HT1080 (cell line): ENCODE data around the gene ZNF287. TPM values are rescaled to one million over a fixed set of nuclear protein-coding genes. Genes with fewer than 3 reads are reported as not detected.

ENCODE experiments used
- DNase-seq: peaks from one replicate; pipeline ENCODE4 v3.0.0-alpha.2; 2015; ENCODE audit warnings: low read depth
- total RNA-seq: library from RNA; depleted of rRNA; stranded (reverse); fragments of >200 nt; shearing (Covaris generic); gene quantifications from 2 replicates; pipeline ENCODE4 v1.2.3, GENCODE V29; 2014; rRNA removed

ZNF287 gene
- total RNA-seq, 1 experiment from 2014 or later: 0.16 TPM

GRCh38 chr17:16517477-16517876 lies 51.5 kb downstream of the ZNF287 start:
- DNase-seq: no peak

GRCh38 chr17:16516594-16517051 lies 52.4 kb downstream of the ZNF287 start:
- peak; percentile 73 for DNase-seq

DNA sequence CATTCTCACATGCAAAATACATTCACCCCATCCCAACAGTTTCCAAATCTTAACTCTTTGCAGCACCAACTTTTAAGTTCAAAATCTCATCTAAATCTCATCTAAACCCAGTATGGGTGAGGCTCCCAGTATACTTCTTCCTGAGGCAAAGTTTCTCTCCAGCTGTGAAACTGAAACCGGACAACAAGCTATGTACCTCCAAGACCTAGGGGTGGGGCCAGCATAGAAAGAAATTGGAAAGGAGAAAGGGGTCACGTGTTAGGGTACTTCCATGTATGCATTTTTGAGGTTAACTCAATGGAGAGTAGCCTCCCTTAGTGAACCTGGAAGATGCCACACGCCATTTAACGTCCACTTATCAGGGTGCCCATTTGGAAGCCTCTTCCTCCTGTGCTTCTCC lies 53.1 kb downstream of the ZNF287 start:
- DNase-seq: no peak

- DNase-seq: no peak
Observed at GRCh38 chr17:16513873-16514272, 55.1 kb downstream of the ZNF287 start.

DNA sequence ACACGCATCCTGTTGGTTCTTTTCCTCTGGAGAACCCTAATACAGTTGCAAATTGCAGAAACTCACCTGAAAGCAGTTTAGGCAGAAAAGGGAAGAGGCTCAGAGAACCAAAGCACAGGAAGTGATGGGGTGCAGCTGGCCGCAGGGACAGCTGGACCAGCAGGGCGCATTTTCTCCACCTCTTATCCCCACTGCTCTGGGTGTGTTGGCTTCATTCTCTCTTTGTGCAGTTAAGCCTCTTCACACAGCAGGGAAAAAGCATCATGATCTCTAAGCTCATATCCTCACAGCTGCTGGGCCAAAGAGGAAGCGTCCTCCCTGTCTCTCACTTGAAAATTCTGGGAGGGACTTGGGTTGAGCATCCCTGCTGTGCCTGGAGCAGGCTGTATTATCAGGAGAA lies 57.0 kb downstream of the ZNF287 start:
- no peak for DNase-seq

- DNase-seq: no peak
Observed at GRCh38 chr17:16511593-16511992, 57.4 kb downstream of the ZNF287 start.

DNA sequence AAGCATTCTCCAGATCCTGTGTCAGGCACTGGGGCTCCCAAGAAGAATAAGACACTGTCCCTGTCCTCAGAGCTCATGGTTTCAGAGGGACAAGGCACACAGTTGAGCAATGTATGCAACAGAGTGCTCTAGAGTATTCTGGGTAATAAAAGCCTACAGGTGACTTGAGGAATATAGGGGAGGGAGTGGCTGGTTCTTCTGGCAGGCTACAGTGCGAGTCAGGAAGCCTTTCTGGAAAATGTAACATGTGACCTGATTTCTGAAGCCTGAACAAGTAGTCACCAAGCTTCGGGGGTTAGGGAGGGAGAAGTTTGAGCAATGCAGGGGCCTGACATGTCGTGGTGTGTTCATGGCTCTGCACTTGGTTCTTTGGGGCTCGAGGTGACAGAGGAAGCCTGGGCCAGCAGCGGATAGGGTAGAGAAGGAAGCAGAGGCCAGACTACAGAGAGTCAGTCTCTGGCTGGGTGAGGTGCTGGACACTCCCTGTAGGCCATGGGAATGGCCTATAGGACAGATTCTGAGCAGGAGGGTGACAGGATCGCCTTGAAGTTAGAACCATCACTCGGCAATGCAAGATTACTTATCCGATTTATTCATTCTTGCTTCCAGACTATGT lies 61.0 kb downstream of the ZNF287 start:
- no peak for DNase-seq

GRCh38 chr17:16506188-16506587 lies 62.8 kb downstream of the ZNF287 start:
- DNase-seq: no peak

DNA sequence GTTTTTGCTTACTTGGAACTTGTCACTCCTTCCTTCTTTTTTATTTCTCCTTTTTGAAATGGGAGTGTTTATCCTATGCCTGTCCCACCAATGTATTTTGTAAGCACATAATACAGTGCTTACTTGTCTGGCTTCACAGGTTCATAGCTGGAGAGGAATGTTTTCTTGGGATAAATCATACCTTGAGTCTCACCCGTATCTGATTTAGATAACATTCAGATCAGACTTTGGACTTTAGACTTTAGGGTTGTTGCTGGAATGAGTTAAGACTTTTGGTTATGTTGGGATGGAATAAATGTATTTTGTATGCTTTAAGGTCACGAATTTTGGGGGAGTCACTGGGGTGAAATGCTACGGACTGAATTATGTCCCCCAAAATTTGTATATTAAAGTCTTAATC lies 64.0 kb downstream of the ZNF287 start:
- DNase-seq: no peak

Other genes starting within 250 kb of the ZNF287 start
- gene CENPV, start 215.7 kb downstream of the ZNF287 start, total RNA-seq: 23.7 and 29.4 TPM in 2 replicates
- gene UBB, start 188.1 kb downstream of the ZNF287 start, total RNA-seq: 2,252 and 2,476 TPM in 2 replicates
- gene TRPV2, start 153.6 kb downstream of the ZNF287 start, total RNA-seq: 101 and 105 TPM in 2 replicates
- not detected in 2 replicates for gene LRRC75A, start 77.0 kb downstream of the ZNF287 start, total RNA-seq
- 2.2 and 4.8 TPM in 2 replicates for gene ZNF624, start 84.6 kb upstream of the ZNF287 start, total RNA-seq
- gene CCDC144A, start 121.0 kb upstream of the ZNF287 start, total RNA-seq: 0.10 TPM in 1 of 2 replicates, not detected in the other